SK-N-SH treated with all-trans-retinoic acid at 6 μM for 48 hours (cell line): Measurements from ENCODE around the gene RND3.

Experiments used
- ATAC-seq: fragments of 200-7000 bp; cut with Tn5 transposase; 3 replicates; pipeline ENCODE4 v1.9.1; 2020; ENCODE audit warnings: mild to moderate bottlenecking, moderate library complexity
- ARNTL ChIP-seq: fragments of 450-650 bp; formaldehyde crosslinking; IDR thresholded peaks from 2 replicates; pipeline ENCODE4 v1.5.0; 2020; ENCODE audit warnings: low read depth, mild to moderate bottlenecking, moderate library complexity, borderline replicate concordance
- BACH2 ChIP-seq: fragments of 250-450 bp; sonication (Bioruptor Pico); IDR thresholded peaks from 2 replicates; pipeline ENCODE4 v1.9.0; 2021; ENCODE audit warnings: mild to moderate bottlenecking, borderline replicate concordance
- CSDC2 ChIP-seq: fragments of 250-450 bp; sonication (Bioruptor Pico); IDR thresholded peaks from 2 replicates; pipeline ENCODE4 v1.5.0; 2020; ENCODE audit warnings: mild to moderate bottlenecking, moderate library complexity
- CSRNP3 ChIP-seq: fragments of 250-450 bp; sonication (Bioruptor Pico); IDR thresholded peaks from 2 replicates; pipeline ENCODE4 v1.5.1; 2021; ENCODE audit warnings: mild to moderate bottlenecking, moderate library complexity
- ESRRG ChIP-seq: fragments of 250-450 bp; sonication (Bioruptor Pico); IDR thresholded peaks from 2 replicates; pipeline ENCODE4 v1.6.1; 2021; ENCODE audit warnings: mild to moderate bottlenecking
- GLIS3 ChIP-seq: fragments of 250-450 bp; sonication (Bioruptor Pico); IDR thresholded peaks from 2 replicates; pipeline ENCODE4 v1.5.0; 2020; ENCODE audit warnings: mild to moderate bottlenecking, moderate library complexity
- ISL1 ChIP-seq: fragments of 250-450 bp; sonication (Bioruptor Pico); IDR thresholded peaks from 2 replicates; pipeline ENCODE4 v2.1.2; 2022; ENCODE audit warnings: mild to moderate bottlenecking, moderate library complexity
- PATZ1 ChIP-seq: fragments of 250-450 bp; sonication (Bioruptor Pico); IDR thresholded peaks from 2 replicates; pipeline ENCODE4 v1.8.0; 2020; ENCODE audit warnings: mild to moderate bottlenecking, moderate library complexity, borderline replicate concordance
- POU6F1 ChIP-seq: fragments of 250-450 bp; sonication (Bioruptor Pico); IDR thresholded peaks from 2 replicates; pipeline ENCODE4 v1.8.0; 2021; ENCODE audit warnings: low read depth, mild to moderate bottlenecking, moderate library complexity, borderline replicate concordance
- PPARA ChIP-seq: fragments of 250-450 bp; sonication (Bioruptor Pico); IDR thresholded peaks from 2 replicates; pipeline ENCODE4 v1.5.0; 2020; ENCODE audit warnings: mild to moderate bottlenecking, borderline replicate concordance
- RARB ChIP-seq: fragments of 250-450 bp; sonication (Bioruptor Pico); IDR thresholded peaks from 2 replicates; pipeline ENCODE4 v1.8.0; 2021; ENCODE audit warnings: mild to moderate bottlenecking, moderate library complexity
- SNAI2 ChIP-seq: fragments of 250-450 bp; sonication (Bioruptor Pico); IDR thresholded peaks from 2 replicates; pipeline ENCODE4 v1.5.0; 2020; ENCODE audit warnings: mild to moderate bottlenecking, moderate library complexity
- TOX ChIP-seq: fragments of 250-450 bp; sonication (Bioruptor Pico); IDR thresholded peaks from 2 replicates; pipeline ENCODE4 v1.8.0; 2021; ENCODE audit warnings: mild to moderate bottlenecking, moderate library complexity, borderline replicate concordance
- ZC3H10 ChIP-seq: fragments of 250-450 bp; sonication (Bioruptor Pico); IDR thresholded peaks from 2 replicates; pipeline ENCODE4 v1.5.1; 2021; ENCODE audit warnings: mild to moderate bottlenecking, moderate library complexity
- ZFP3 ChIP-seq: fragments of 250-450 bp; sonication (Bioruptor Pico); IDR thresholded peaks from 2 replicates; pipeline ENCODE4 v1.5.0; 2020; ENCODE audit warnings: mild to moderate bottlenecking, moderate library complexity
- ZFP30 ChIP-seq: fragments of 450-650 bp; formaldehyde crosslinking; IDR thresholded peaks from 2 replicates; pipeline ENCODE4 v1.5.0; 2022; ENCODE audit warnings: mild to moderate bottlenecking, moderate library complexity
- ZNF565 ChIP-seq: fragments of 450-650 bp; formaldehyde crosslinking; conservative IDR thresholded peaks from 2 replicates; pipeline ENCODE4 v1.5.0; 2020; ENCODE audit warnings: low read depth, mild to moderate bottlenecking, moderate library complexity
- ZNF8 ChIP-seq: fragments of 450-650 bp; formaldehyde crosslinking; IDR thresholded peaks from 2 replicates; pipeline ENCODE4 v1.5.0; 2020; ENCODE audit warnings: mild to moderate bottlenecking, moderate library complexity
- TF ChIP-seq, protein P1 (sequence below): fragments of 250-450 bp; sonication (Bioruptor Pico); IDR thresholded peaks from 2 replicates; pipeline ENCODE4 v1.5.0; 2020; ENCODE audit warnings: mild to moderate bottlenecking, moderate library complexity
- TF ChIP-seq, protein P2 (sequence below): fragments of 250-450 bp; sonication (Bioruptor Pico); IDR thresholded peaks from 2 replicates; pipeline ENCODE4 v1.5.1; 2020; ENCODE audit warnings: low read depth, mild to moderate bottlenecking, moderate library complexity

RND3 gene

GRCh38 chr2:150482111-150482510, 5.4 kb downstream of the RND3 start:
- TF ChIP-seq SNAI2 (CRISPR knock-in tag) = no peak
- TF ChIP-seq ESRRG (CRISPR knock-in tag) = no peak
- no peak for TF ChIP-seq RARB (CRISPR knock-in tag)
- TF ChIP-seq ARNTL (CRISPR knock-in tag) = no peak
- no peak for TF ChIP-seq ZNF8 (CRISPR knock-in tag)
- no peak for TF ChIP-seq CSDC2 (CRISPR knock-in tag)
- TF ChIP-seq, protein P1, sequence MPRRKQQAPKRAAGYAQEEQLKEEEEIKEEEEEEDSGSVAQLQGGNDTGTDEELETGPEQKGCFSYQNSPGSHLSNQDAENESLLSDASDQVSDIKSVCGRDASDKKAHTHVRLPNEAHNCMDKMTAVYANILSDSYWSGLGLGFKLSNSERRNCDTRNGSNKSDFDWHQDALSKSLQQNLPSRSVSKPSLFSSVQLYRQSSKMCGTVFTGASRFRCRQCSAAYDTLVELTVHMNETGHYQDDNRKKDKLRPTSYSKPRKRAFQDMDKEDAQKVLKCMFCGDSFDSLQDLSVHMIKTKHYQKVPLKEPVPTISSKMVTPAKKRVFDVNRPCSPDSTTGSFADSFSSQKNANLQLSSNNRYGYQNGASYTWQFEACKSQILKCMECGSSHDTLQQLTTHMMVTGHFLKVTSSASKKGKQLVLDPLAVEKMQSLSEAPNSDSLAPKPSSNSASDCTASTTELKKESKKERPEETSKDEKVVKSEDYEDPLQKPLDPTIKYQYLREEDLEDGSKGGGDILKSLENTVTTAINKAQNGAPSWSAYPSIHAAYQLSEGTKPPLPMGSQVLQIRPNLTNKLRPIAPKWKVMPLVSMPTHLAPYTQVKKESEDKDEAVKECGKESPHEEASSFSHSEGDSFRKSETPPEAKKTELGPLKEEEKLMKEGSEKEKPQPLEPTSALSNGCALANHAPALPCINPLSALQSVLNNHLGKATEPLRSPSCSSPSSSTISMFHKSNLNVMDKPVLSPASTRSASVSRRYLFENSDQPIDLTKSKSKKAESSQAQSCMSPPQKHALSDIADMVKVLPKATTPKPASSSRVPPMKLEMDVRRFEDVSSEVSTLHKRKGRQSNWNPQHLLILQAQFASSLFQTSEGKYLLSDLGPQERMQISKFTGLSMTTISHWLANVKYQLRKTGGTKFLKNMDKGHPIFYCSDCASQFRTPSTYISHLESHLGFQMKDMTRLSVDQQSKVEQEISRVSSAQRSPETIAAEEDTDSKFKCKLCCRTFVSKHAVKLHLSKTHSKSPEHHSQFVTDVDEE (CRISPR knock-in tag) = no peak
- TF ChIP-seq ZFP3 = no peak
- ATAC-seq = no peak

- TF ChIP-seq CSDC2 (CRISPR knock-in tag) (no peak), ZFP30 (CRISPR knock-in tag) (no peak), GLIS3 (CRISPR knock-in tag) (no peak), ZFP3 (no peak), ZC3H10 (CRISPR knock-in tag) (no peak), PATZ1 (no peak), BACH2 (no peak), ZNF565 (CRISPR knock-in tag) (no peak), PPARA (CRISPR knock-in tag) (no peak), ARNTL (CRISPR knock-in tag) (no peak), ISL1 (CRISPR knock-in tag) (no peak)
- no peak for ATAC-seq
Measured at GRCh38 chr2:150480971-150481830, 6.3 kb downstream of the RND3 start.

GRCh38 chr2:150480241-150480640, 7.2 kb downstream of the RND3 start:
- no peak for TF ChIP-seq TOX
- TF ChIP-seq, protein P2, sequence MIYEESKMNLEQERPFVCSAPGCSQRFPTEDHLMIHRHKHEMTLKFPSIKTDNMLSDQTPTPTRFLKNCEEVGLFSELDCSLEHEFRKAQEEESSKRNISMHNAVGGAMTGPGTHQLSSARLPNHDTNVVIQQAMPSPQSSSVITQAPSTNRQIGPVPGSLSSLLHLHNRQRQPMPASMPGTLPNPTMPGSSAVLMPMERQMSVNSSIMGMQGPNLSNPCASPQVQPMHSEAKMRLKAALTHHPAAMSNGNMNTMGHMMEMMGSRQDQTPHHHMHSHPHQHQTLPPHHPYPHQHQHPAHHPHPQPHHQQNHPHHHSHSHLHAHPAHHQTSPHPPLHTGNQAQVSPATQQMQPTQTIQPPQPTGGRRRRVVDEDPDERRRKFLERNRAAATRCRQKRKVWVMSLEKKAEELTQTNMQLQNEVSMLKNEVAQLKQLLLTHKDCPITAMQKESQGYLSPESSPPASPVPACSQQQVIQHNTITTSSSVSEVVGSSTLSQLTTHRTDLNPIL (CRISPR knock-in tag) = peak; percentile 11; the same call in 1 of the 2 replicates
- ATAC-seq = no peak

DNA sequence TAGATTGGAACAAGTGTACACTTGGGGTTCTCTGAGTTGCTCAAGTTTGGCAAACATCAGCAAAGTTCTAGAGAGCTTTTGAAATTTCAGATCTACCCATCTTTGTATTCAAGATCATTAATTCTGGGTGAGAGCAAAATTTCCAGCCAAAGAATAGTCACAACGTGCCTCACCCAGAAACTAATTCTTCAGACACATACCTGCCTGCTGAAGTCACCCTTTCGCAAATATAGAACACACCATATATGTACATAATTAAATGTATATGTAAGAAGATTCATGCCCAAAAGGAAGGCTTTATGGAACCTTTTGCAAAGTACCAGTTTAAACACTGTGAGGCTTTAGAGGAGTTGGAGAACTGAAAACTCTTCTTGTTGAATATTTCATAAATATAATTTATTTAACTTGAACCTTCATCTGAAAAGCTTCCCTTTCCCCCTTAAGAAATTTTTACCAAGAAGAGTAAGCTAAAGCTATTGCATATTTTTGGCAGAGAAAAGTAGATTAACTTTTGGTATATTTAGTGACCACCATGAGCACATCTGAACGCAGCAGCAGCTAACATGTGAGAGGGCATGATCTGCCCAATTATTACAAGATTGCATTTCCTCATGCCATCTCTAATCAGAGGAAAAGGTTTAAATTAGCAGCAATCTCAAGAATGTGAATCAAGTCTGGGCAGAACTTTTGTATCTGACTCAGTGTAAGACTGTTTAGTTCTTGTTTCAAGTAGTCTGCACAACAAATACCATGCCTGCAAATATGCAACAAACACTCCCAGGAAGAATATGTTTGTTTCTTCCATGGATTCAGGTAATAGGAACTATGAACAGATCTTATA, 8.2 kb downstream of the RND3 start:
- no peak for TF ChIP-seq PATZ1
- no peak for TF ChIP-seq ZNF565 (CRISPR knock-in tag)
- TF ChIP-seq CSRNP3 (CRISPR knock-in tag) = no peak
- peak; percentile 37; the same call in 1 of the 2 replicates for TF ChIP-seq TOX
- TF ChIP-seq, protein P1 (CRISPR knock-in tag) = no peak
- TF ChIP-seq GLIS3 (CRISPR knock-in tag) = no peak
- no peak for TF ChIP-seq POU6F1 (CRISPR knock-in tag)

More for the DNA sequence above, 8.2 kb downstream of the RND3 start:
- ATAC-seq = peak; percentile 36
